HCT116 (cell line): ENCODE measurements around the gene GAB2. TPM values are rescaled to one million over a fixed set of nuclear protein-coding genes. Genes with fewer than 3 reads are reported as not detected.
A peak's percentile ranks its signal among the peaks of the same experiment; 100 is the strongest.

Experiments
- ATAC-seq: fragments of 200-7000 bp; cut with Tn5 transposase; 2 replicates; pipeline ENCODE4 v1.9.1; 2020; ENCODE audit warnings: mild to moderate bottlenecking, moderate library complexity
- BruUV-seq: library from RNA; stranded (reverse); fragments of 400-500 nt; replicated peaks from 2 replicates; lab custom pipeline; 2021; lab: Mats Ljungman, UMichigan
- CTCF ChIA-PET: fragments of 300-600 bp; sonication (Branson Sonifier 250); formaldehyde crosslinking; loops from one replicate; lab custom pipeline; 2021; ENCODE audit warnings: antibody characterized with exemption; lab: Charles Lee
- POLR2A ChIA-PET: fragments of 300-600, 350-600 bp; sonication (Branson Sonifier 250); formaldehyde crosslinking; loops from one replicate; lab custom pipeline; 2021; ENCODE audit warnings: antibody characterized with exemption; lab: Charles Lee
- RAD21 ChIA-PET, 2 experiments: fragments of 300-600 bp; sonication (Branson Sonifier 250); formaldehyde crosslinking; loops; one replicate each; lab custom pipeline; 2023; ENCODE audit warnings: low total read pairs in 2 of 2; ENCODE audit not compliant: uncharacterized antibody in 2 of 2, unreplicated experiment in 2 of 2, low non-redundant PET in 1 of 2; lab: Charles Lee
- DNase-seq: peaks from one replicate; pipeline ENCODE4 v3.0.0-alpha.2; 2010; ENCODE audit warnings: low read depth, low spot score
- H2AFZ ChIP-seq: fragments of 200-600 bp; shearing (Covaris generic), sonication (generic); 2 replicates; pipeline ENCODE4 v1.6.1; 2017; ENCODE audit warnings: low read depth, mixed run types, mixed read lengths, antibody characterized with exemption, low read length; ENCODE audit not compliant: poor library complexity, severe bottlenecking
- H3K27ac ChIP-seq: 2 replicates; pipeline ENCODE4 v1.5.1; 2012; ENCODE audit warnings: low read depth, low read length
- H3K27me3 ChIP-seq: fragments of 200-600 bp; sonication (generic); 2 replicates; pipeline ENCODE4 v1.6.1; 2016; ENCODE audit warnings: mixed run types, low read length, mixed read lengths; ENCODE audit not compliant: insufficient read depth
- H3K36me3 ChIP-seq, 2 experiments: fragments of 200-500 bp in 1 of 2; fragments of 200-600 bp in 1 of 2; sonication (Bioruptor generic) in 1 of 2; sonication (generic) in 1 of 2; 2 replicates each; pipeline versions ENCODE4 v1.5.1 to v1.6.1; 2014 to 2016; ENCODE audit warnings: low read length in 2 of 2, inconsistent platforms in 1 of 2, mixed read lengths in 1 of 2, mixed run types in 1 of 2; ENCODE audit not compliant: insufficient read depth in 2 of 2, control insufficient read depth in 1 of 2
- H3K4me1 ChIP-seq, 2 experiments: fragments of 200-600 bp in 1 of 2; sonication (generic) in 1 of 2; 2 replicates each; pipeline versions ENCODE4 v1.5.1 to v1.6.1; 2012 to 2017; ENCODE audit warnings: low read length in 2 of 2, inconsistent platforms in 1 of 2, mild to moderate bottlenecking in 1 of 2, mixed read lengths in 1 of 2, mixed run types in 1 of 2, moderate library complexity in 1 of 2; ENCODE audit not compliant: insufficient read depth in 2 of 2, control insufficient read depth in 1 of 2
- H3K4me2 ChIP-seq: fragments of 200-600 bp; sonication (generic); 2 replicates; pipeline ENCODE4 v1.6.1; 2017; ENCODE audit warnings: mixed run types, low read length, mixed read lengths
- H3K4me3 ChIP-seq, 2 experiments: fragments of 200-600 bp in 1 of 2; sonication (generic) in 1 of 2; replicated peaks in 1 of 2; 2 replicates each; pipeline ENCODE4 v1.5.1; 2011 to 2016; ENCODE audit warnings: low read length in 2 of 2, control low read depth in 1 of 2, low read depth in 1 of 2, mild to moderate bottlenecking in 1 of 2, mixed read lengths in 1 of 2, mixed run types in 1 of 2
- H3K79me2 ChIP-seq: fragments of 200-600 bp; sonication (generic); 2 replicates; pipeline ENCODE4 v1.6.1; 2017; ENCODE audit warnings: mild to moderate bottlenecking, mixed run types, low read length, moderate library complexity, mixed read lengths; ENCODE audit not compliant: insufficient read depth
- H3K9ac ChIP-seq: fragments of 200-600 bp; sonication (generic); 2 replicates; pipeline ENCODE4 v1.6.1; 2016; ENCODE audit warnings: low read length, mixed read lengths
- H3K9me2 ChIP-seq: fragments of 200-600 bp; sonication (generic), shearing (Covaris generic); 2 replicates; pipeline ENCODE4 v1.6.1; 2017; ENCODE audit warnings: mixed run types, mild to moderate bottlenecking, moderate library complexity; ENCODE audit not compliant: insufficient read depth
- H3K9me3 ChIP-seq, 2 experiments: fragments of 200-500 bp in 1 of 2; fragments of 200-600 bp in 1 of 2; sonication (Bioruptor generic) in 1 of 2; sonication (generic) in 1 of 2; 2 replicates each; pipeline ENCODE4 v1.6.1; 2014 to 2017; ENCODE audit warnings: low read length in 2 of 2, mixed read lengths in 2 of 2, inconsistent platforms in 1 of 2, low read depth in 1 of 2, mild to moderate bottlenecking in 1 of 2, mixed run types in 1 of 2, moderate library complexity in 1 of 2; ENCODE audit not compliant: control insufficient read depth in 1 of 2, insufficient read depth in 1 of 2
- H4K20me1 ChIP-seq: fragments of 200-600 bp; sonication (generic), shearing (Covaris generic); 2 replicates; pipeline ENCODE4 v1.6.1; 2017; ENCODE audit warnings: mixed run types, mild to moderate bottlenecking, moderate library complexity; ENCODE audit not compliant: insufficient read depth
- ATF3 ChIP-seq: IDR thresholded peaks from 2 replicates; pipeline ENCODE4 v1.6.1; 2012
- CEBPB ChIP-seq: IDR thresholded peaks from 2 replicates; pipeline ENCODE4 v1.6.1; 2012; ENCODE audit warnings: low read depth
- ELF1 ChIP-seq: IDR thresholded peaks from 2 replicates; pipeline ENCODE4 v1.6.1; 2012; ENCODE audit warnings: low read depth, borderline replicate concordance
- EZH2phosphoT487 ChIP-seq: fragments of 200-600 bp; IDR thresholded peaks from 2 replicates; pipeline ENCODE4 v1.6.1; 2018; ENCODE audit warnings: antibody characterized with exemption, borderline replicate concordance
- FOSL1 ChIP-seq: IDR thresholded peaks from 2 replicates; pipeline ENCODE4 v1.6.1; 2012; ENCODE audit warnings: low read depth
- JUND ChIP-seq: IDR thresholded peaks from 2 replicates; pipeline ENCODE4 v1.6.1; 2012
- POLR2AphosphoS5 ChIP-seq: IDR thresholded peaks from 2 replicates; pipeline ENCODE4 v1.6.1; 2011; ENCODE audit warnings: mild to moderate bottlenecking, low read depth, low read length, moderate library complexity
- RAD21 ChIP-seq: IDR thresholded peaks from 2 replicates; pipeline ENCODE4 v1.6.1; 2012; ENCODE audit warnings: low read depth, mild to moderate bottlenecking
- REST ChIP-seq: IDR thresholded peaks from 2 replicates; pipeline ENCODE4 v1.6.1; 2012; ENCODE audit warnings: low read depth
- SIN3A ChIP-seq: IDR thresholded peaks from 2 replicates; pipeline ENCODE4 v1.6.1; 2012; ENCODE audit warnings: low read depth
- SRF ChIP-seq: IDR thresholded peaks from 2 replicates; pipeline ENCODE4 v1.6.1; 2012; ENCODE audit warnings: low read depth
- TCF7L2 ChIP-seq: IDR thresholded peaks from 2 replicates; pipeline ENCODE4 v1.7.0; 2011; ENCODE audit warnings: borderline replicate concordance, inconsistent platforms; ENCODE audit not compliant: insufficient read depth, insufficient read length; ENCODE audit errors: extremely low read depth
- YY1 ChIP-seq: IDR thresholded peaks from 2 replicates; pipeline ENCODE4 v1.6.1; 2011; ENCODE audit warnings: low read length, low read depth, moderate library complexity, mild to moderate bottlenecking; ENCODE audit not compliant: insufficient replicate concordance; ENCODE audit errors: extremely low read depth
- ZBTB33 ChIP-seq: IDR thresholded peaks from 2 replicates; pipeline ENCODE4 v1.6.1; 2011; ENCODE audit warnings: mild to moderate bottlenecking, low read length, moderate library complexity; ENCODE audit not compliant: insufficient replicate concordance; ENCODE audit errors: extremely low read depth
- intact Hi-C: fragments of 100-400 bp; cut with micrococcal nuclease; formaldehyde crosslinking; loops from 2 replicates; pipeline ENCODE4 v1.10.0; 2022
- total RNA-seq: library from RNA; stranded (reverse); gene quantifications from one replicate; pipeline ENCODE4 v1.2.1, GENCODE V29; 2021; ENCODE audit not compliant: unreplicated experiment

The GAB2 gene
- total RNA-seq, 1 experiment from 2014 or later: 1.9 TPM

GRCh38 chr11:78344094-78344493, 73.5 kb downstream of the GAB2 start:
- Histone ChIP-seq H3K36me3 (no peaks in the 10 kb centered on the region), H3K4me2 (no peak overlapping the region), H3K79me2 (no peaks in the 10 kb centered on the region), H3K27me3 (no peaks in the 10 kb centered on the region), H3K4me3 (no peak overlapping the region), H2AFZ (no peak overlapping the region), H3K9me3 (no peaks in the 10 kb centered on the region), H3K27ac (no peak overlapping the region), H3K9ac (no peak overlapping the region), H3K4me1 (peaks cover 0 to 14% of the 10 kb centered on the region in 2 experiments; a peak in 2 of 4 replicates), H4K20me1 (no peaks in the 10 kb centered on the region), H3K9me2 (no peaks in the 10 kb centered on the region)
- intact Hi-C loops: no loop called here
- no peak for DNase-seq
- ChIA-PET RAD21 (no interaction called here), POLR2A (no interaction called here), CTCF (no interaction called here)
- TF ChIP-seq JUND: 0 out of 2 replicates have a peak, but pooled peaks have one; percentile 14
- TF ChIP-seq SIN3A: no peak
- no peak for TF ChIP-seq CEBPB
- BruUV-seq: no TSS peak
- ATAC-seq: no peak

GRCh38 chr11:78343303-78343702, 74.3 kb downstream of the GAB2 start:
- ATAC-seq (no peak), DNase-seq (no peak)
- Histone ChIP-seq H3K36me3 (no peaks in the 10 kb centered on the region), H3K9ac (no peak overlapping the region), H3K4me1 (peaks cover 0 to 14% of the 10 kb centered on the region in 2 experiments; a peak in 2 of 4 replicates), H3K9me2 (no peaks in the 10 kb centered on the region), H3K9me3 (no peaks in the 10 kb centered on the region), H3K27ac (no peak overlapping the region), H4K20me1 (no peaks in the 10 kb centered on the region), H3K27me3 (no peaks in the 10 kb centered on the region), H2AFZ (no peak overlapping the region), H3K4me2 (no peak overlapping the region), H3K79me2 (no peaks in the 10 kb centered on the region), H3K4me3 (no peak overlapping the region)
- BruUV-seq: no TSS peak
- ChIA-PET POLR2A (no interaction called here), CTCF (no interaction called here), RAD21 (no interaction called here)
- intact Hi-C loops: no loop called here
- no peak for TF ChIP-seq EZH2phosphoT487
- TF ChIP-seq SIN3A: no peak
- TF ChIP-seq SRF: no peak
- no peak for TF ChIP-seq TCF7L2
- TF ChIP-seq ELF1: no peak
- TF ChIP-seq REST: no peak
- no peak for TF ChIP-seq ZBTB33
- no peak for TF ChIP-seq YY1
- TF ChIP-seq POLR2AphosphoS5: no peak
- no peak for TF ChIP-seq FOSL1
- TF ChIP-seq RAD21: no peak
- TF ChIP-seq ATF3: no peak
